ENCODE data around the gene SLC6A4. TPM values are rescaled to one million over a fixed set of nuclear protein-coding genes. Genes with fewer than 3 reads are reported as not detected.

The SLC6A4 gene
- total RNA-seq: not detected
- polyA plus RNA-seq: 0.08 TPM

GRCh38 chr17:30235386-30236296 lies at the start of gene SLC6A4:
SLC6A4 (minus strand) TSS chr17:30235697; CDS start chr17:30221958, 13,739 bp downstream.
- H3K27me3 ChIP-seq (ENCODE audit: insufficient read depth, low read length, poor library complexity, severe bottlenecking): peaks cover 43% of the 10 kb centered on the region
- Mint-ChIP-seq H3K4me1 (peaks cover 17 to 39% (median 17%) of the 10 kb centered on the region in 3 donors), H3K27me3 (peaks cover 47 to 68% of the 10 kb centered on the region in 2 donors), H3K4me3 (peak within 1 kb of the TSS; percentile 38 to 88 (median 75)), H3K9me3 (no peaks in the 10 kb centered on the region), H3K27ac (peak within 1 kb of the TSS in 1 of 8 donors; percentile 6), H3K36me3 (no peaks in the 10 kb centered on the region)
- no peak for DNase-seq
- no peaks in the 10 kb centered on the region for H3K9me3 ChIP-seq (ENCODE audit: low read length)
- POLR2A ChIA-PET: no interaction called here
- no peak within 1 kb of the TSS for H3K27ac ChIP-seq (ENCODE audit: low read depth, low read length)
- H3K4me3 ChIP-seq (ENCODE audit: low read length): no peak within 1 kb of the TSS
- peaks cover 8% of the 10 kb centered on the region for H3K4me1 ChIP-seq (ENCODE audit: insufficient read depth, low read length)
- CTCF ChIA-PET: interaction anchor here (1.4 to 1.6 kb wide), 2 partner anchors 101 to 131 kb away, joined by 4 read pairs; no protein-coding TSS in a partner anchor
- no peaks in the 10 kb centered on the region for H3K36me3 ChIP-seq (ENCODE audit: insufficient read depth, low read length)

- ChIA-PET POLR2A (no interaction called here), CTCF (interaction anchor here (0.6 to 1.4 kb wide), 5 partner anchors 13 to 175 kb away, joined by 3 to 9 read pairs (median 6); partner anchors contain the start of gene BLMH)
- no peaks in the 10 kb centered on the region for H3K27me3 ChIP-seq (ENCODE audit: insufficient read depth, low read length, poor library complexity, severe bottlenecking)
- H3K36me3 ChIP-seq (ENCODE audit: insufficient read depth, low read length): peaks cover 26% of the 10 kb centered on the region
- H3K4me3 ChIP-seq (ENCODE audit: low read length): no peak overlapping the region
- Mint-ChIP-seq H3K27ac (peak overlapping the region in 2 of 8 donors; percentile 42 to 60), H3K27me3 (no peaks in the 10 kb centered on the region), H3K4me1 (peaks cover 2 to 17% (median 16%) of the 10 kb centered on the region in 3 donors), H3K4me3 (no peak overlapping the region), H3K36me3 (peaks cover 0 to 85% (median 18%) of the 10 kb centered on the region in 3 donors), H3K9me3 (no peaks in the 10 kb centered on the region)
- no peaks in the 10 kb centered on the region for H3K4me1 ChIP-seq (ENCODE audit: insufficient read depth, low read length)
- no peaks in the 10 kb centered on the region for H3K9me3 ChIP-seq (ENCODE audit: low read length)
- H3K27ac ChIP-seq (ENCODE audit: low read depth, low read length): no peak overlapping the region
- DNase-seq: no peak
Measured at GRCh38 chr17:30279156-30279555, 43.7 kb upstream of the SLC6A4 start.

DNA sequence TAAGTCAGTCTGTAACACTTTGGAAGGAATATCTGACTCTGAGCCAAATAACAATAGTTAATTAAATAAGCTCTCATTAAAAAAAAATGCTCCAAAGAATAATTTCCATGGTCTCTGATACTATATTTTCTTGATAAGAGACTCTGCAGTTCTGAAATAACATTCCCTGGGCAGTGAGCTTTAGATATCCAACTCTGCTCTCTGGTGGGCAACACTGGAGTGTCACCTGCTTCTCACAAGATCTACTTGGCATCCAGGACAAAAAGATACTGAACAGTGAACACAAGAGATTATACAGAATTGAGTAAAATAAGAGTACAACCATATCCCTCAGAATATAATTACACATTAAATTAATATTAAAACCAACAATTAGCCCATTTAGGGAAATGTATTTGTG lies 42.5 kb upstream of the SLC6A4 start:
- H3K4me1 Mint-ChIP-seq: peaks cover 2 to 17% (median 16%) of the 10 kb centered on the region in 3 donors
- H3K4me3 ChIP-seq (ENCODE audit: low read length): no peak overlapping the region
- H3K27ac Mint-ChIP-seq: peak overlapping the region in 1 of 8 donors; percentile 26
- H3K27ac ChIP-seq (ENCODE audit: low read depth, low read length): no peak overlapping the region
- H3K4me1 ChIP-seq (ENCODE audit: insufficient read depth, low read length): no peaks in the 10 kb centered on the region
- ChIA-PET CTCF (interaction anchor here (0.6 to 1.3 kb wide), 3 partner anchors 59 to 540 kb away, joined by 4 to 6 read pairs (median 4); no protein-coding TSS in a partner anchor), POLR2A (no interaction called here)
- H3K27me3 Mint-ChIP-seq: no peaks in the 10 kb centered on the region
- no peak for DNase-seq
- no peaks in the 10 kb centered on the region for H3K27me3 ChIP-seq (ENCODE audit: insufficient read depth, low read length, poor library complexity, severe bottlenecking)
- peaks cover 8 to 86% (median 22%) of the 10 kb centered on the region in 3 donors for H3K36me3 Mint-ChIP-seq
- H3K9me3 ChIP-seq (ENCODE audit: low read length): no peaks in the 10 kb centered on the region
- H3K4me3 Mint-ChIP-seq: no peak overlapping the region
- peaks cover 30% of the 10 kb centered on the region for H3K36me3 ChIP-seq (ENCODE audit: insufficient read depth, low read length)
- no peaks in the 10 kb centered on the region for H3K9me3 Mint-ChIP-seq

DNA sequence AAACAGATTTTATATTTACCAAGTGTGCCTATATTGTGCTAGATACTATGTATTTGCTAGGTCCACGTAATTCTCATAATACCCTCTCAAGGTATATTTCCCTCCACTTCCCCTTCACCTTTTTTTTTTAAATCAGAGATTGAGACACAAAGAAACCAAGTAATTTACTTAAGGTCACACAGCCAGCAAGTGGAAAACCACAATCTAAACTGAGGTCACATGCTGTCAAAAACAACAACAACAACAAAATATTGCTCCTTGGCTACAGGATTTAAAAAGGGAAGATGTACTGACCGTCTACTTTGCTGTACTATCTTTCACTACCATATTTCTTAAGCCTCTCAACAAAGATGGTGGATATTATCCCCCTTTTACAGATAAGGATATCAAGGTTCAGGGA lies 40.4 kb upstream of the SLC6A4 start:
- H3K4me3 Mint-ChIP-seq: no peak overlapping the region
- H3K27ac ChIP-seq (ENCODE audit: low read depth, low read length): no peak overlapping the region
- peaks cover 2 to 16% (median 10%) of the 10 kb centered on the region in 3 donors for H3K4me1 Mint-ChIP-seq
- DNase-seq: no peak
- H3K27me3 Mint-ChIP-seq: no peaks in the 10 kb centered on the region
- H3K9me3 ChIP-seq (ENCODE audit: low read length): no peaks in the 10 kb centered on the region
- no peak overlapping the region for H3K4me3 ChIP-seq (ENCODE audit: low read length)
- POLR2A ChIA-PET: no interaction called here
- CTCF ChIA-PET: no interaction called here
- no peaks in the 10 kb centered on the region for H3K27me3 ChIP-seq (ENCODE audit: insufficient read depth, low read length, poor library complexity, severe bottlenecking)
- H3K4me1 ChIP-seq (ENCODE audit: insufficient read depth, low read length): no peaks in the 10 kb centered on the region
- H3K36me3 ChIP-seq (ENCODE audit: insufficient read depth, low read length): peaks cover 43% of the 10 kb centered on the region
- H3K9me3 Mint-ChIP-seq: no peaks in the 10 kb centered on the region
- H3K36me3 Mint-ChIP-seq: peaks cover 8 to 88% (median 33%) of the 10 kb centered on the region in 3 donors
- peak overlapping the region in 4 of 8 donors; percentile 3 to 70 (median 18) for H3K27ac Mint-ChIP-seq

GRCh38 chr17:30274887-30275286 lies 39.4 kb upstream of the SLC6A4 start:
- H3K27me3 ChIP-seq (ENCODE audit: insufficient read depth, low read length, poor library complexity, severe bottlenecking): no peaks in the 10 kb centered on the region
- Mint-ChIP-seq H3K4me1 (peaks cover 2 to 16% (median 7%) of the 10 kb centered on the region in 3 donors), H3K27ac (no peak overlapping the region), H3K27me3 (no peaks in the 10 kb centered on the region), H3K36me3 (peaks cover 8 to 86% (median 30%) of the 10 kb centered on the region in 3 donors), H3K4me3 (no peak overlapping the region), H3K9me3 (no peaks in the 10 kb centered on the region)
- H3K9me3 ChIP-seq (ENCODE audit: low read length): no peaks in the 10 kb centered on the region
- peaks cover 43% of the 10 kb centered on the region for H3K36me3 ChIP-seq (ENCODE audit: insufficient read depth, low read length)
- H3K27ac ChIP-seq (ENCODE audit: low read depth, low read length): no peak overlapping the region
- POLR2A ChIA-PET: no interaction called here
- CTCF ChIA-PET: no interaction called here
- H3K4me3 ChIP-seq (ENCODE audit: low read length): no peak overlapping the region
- no peaks in the 10 kb centered on the region for H3K4me1 ChIP-seq (ENCODE audit: insufficient read depth, low read length)
- no peak for DNase-seq

- H3K36me3 Mint-ChIP-seq: peaks cover 8 to 81% (median 29%) of the 10 kb centered on the region in 3 donors
- H3K4me1 Mint-ChIP-seq: peaks cover 1 to 14% (median 6%) of the 10 kb centered on the region in 3 donors
- Histone ChIP-seq H3K4me3 (ENCODE audit: low read length) (no peak overlapping the region), H3K9me3 (ENCODE audit: low read length) (no peaks in the 10 kb centered on the region), H3K36me3 (ENCODE audit: insufficient read depth, low read length) (peaks cover 42% of the 10 kb centered on the region), H3K27me3 (ENCODE audit: insufficient read depth, low read length, poor library complexity, severe bottlenecking) (no peaks in the 10 kb centered on the region), H3K27ac (ENCODE audit: low read depth, low read length) (no peak overlapping the region), H3K4me1 (ENCODE audit: insufficient read depth, low read length) (no peaks in the 10 kb centered on the region)
- H3K9me3 Mint-ChIP-seq: no peaks in the 10 kb centered on the region
- CTCF ChIA-PET: no interaction called here
- H3K27me3 Mint-ChIP-seq: no peaks in the 10 kb centered on the region
- no peak for DNase-seq
- POLR2A ChIA-PET: interaction anchor here (0.7 kb wide), 1 partner anchor 200 kb away, joined by 5 read pairs; no protein-coding TSS in a partner anchor
- no peak overlapping the region for H3K4me3 Mint-ChIP-seq
- H3K27ac Mint-ChIP-seq: no peak overlapping the region
Measured at GRCh38 chr17:30273373-30273772, 37.9 kb upstream of the SLC6A4 start.

DNA sequence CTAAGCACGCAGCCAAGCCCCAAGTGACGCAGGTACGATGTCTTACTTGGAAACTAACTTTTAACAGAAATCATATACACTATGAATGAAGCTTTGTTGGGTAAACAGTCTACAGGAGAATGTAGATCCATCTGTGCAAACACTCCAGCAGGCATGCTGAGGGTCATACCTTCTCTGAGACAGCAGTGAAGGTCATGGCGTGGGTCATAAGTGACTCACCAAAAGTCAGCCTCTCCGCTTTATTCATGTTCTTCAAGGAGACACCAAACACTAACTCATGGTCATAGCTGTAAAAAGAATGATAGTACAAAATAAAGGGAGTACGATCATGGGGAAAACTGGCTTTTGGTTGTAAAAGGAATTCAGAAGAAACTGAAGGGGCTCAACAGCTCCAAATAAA lies 35.6 kb upstream of the SLC6A4 start:
- peaks cover 52% of the 10 kb centered on the region for H3K36me3 ChIP-seq (ENCODE audit: insufficient read depth, low read length)
- ChIA-PET CTCF (no interaction called here), POLR2A (no interaction called here)
- H3K27me3 Mint-ChIP-seq: no peaks in the 10 kb centered on the region
- no peaks in the 10 kb centered on the region for H3K4me1 ChIP-seq (ENCODE audit: insufficient read depth, low read length)
- H3K27ac ChIP-seq (ENCODE audit: low read depth, low read length): no peak overlapping the region
- no peak for DNase-seq
- no peak overlapping the region for H3K27ac Mint-ChIP-seq
- no peaks in the 10 kb centered on the region for H3K9me3 ChIP-seq (ENCODE audit: low read length)
- H3K36me3 Mint-ChIP-seq: peaks cover 8 to 84% (median 36%) of the 10 kb centered on the region in 3 donors
- H3K4me3 ChIP-seq (ENCODE audit: low read length): no peak overlapping the region
- H3K27me3 ChIP-seq (ENCODE audit: insufficient read depth, low read length, poor library complexity, severe bottlenecking): no peaks in the 10 kb centered on the region
- no peak overlapping the region for H3K4me3 Mint-ChIP-seq
- H3K4me1 Mint-ChIP-seq: peaks cover 0 to 4% (median 3%) of the 10 kb centered on the region in 3 donors
- no peaks in the 10 kb centered on the region for H3K9me3 Mint-ChIP-seq

- ChIA-PET POLR2A (no interaction called here), CTCF (interaction anchor here (1.3 to 2.3 kb wide), 2 partner anchors 69 to 162 kb away, joined by 5 to 9 read pairs; no protein-coding TSS in a partner anchor)
- H3K27me3 ChIP-seq (ENCODE audit: insufficient read depth, low read length, poor library complexity, severe bottlenecking): no peaks in the 10 kb centered on the region
- H3K9me3 ChIP-seq (ENCODE audit: low read length): no peaks in the 10 kb centered on the region
- no peaks in the 10 kb centered on the region for H3K4me1 ChIP-seq (ENCODE audit: insufficient read depth, low read length)
- Mint-ChIP-seq H3K4me3 (no peak overlapping the region), H3K9me3 (no peaks in the 10 kb centered on the region), H3K36me3 (peaks cover 10 to 86% (median 39%) of the 10 kb centered on the region in 3 donors), H3K27ac (peak overlapping the region in 1 of 8 donors; percentile 4), H3K27me3 (no peaks in the 10 kb centered on the region), H3K4me1 (no peaks in the 10 kb centered on the region)
- no peak overlapping the region for H3K27ac ChIP-seq (ENCODE audit: low read depth, low read length)
- no peak overlapping the region for H3K4me3 ChIP-seq (ENCODE audit: low read length)
- H3K36me3 ChIP-seq (ENCODE audit: insufficient read depth, low read length): peaks cover 52% of the 10 kb centered on the region
- DNase-seq: no peak
Measured at GRCh38 chr17:30267625-30268024, 32.1 kb upstream of the SLC6A4 start.

Data from CD8-positive, alpha-beta memory T cell (primary cell).